ENCODE data around the gene TCF7L2.
"Not testable (repeated sequence)": the region's sequence is repeated elsewhere in the genome, so short reads cannot be mapped to it uniquely, and the experiment has no call there.

TCF7L2 gene

GRCh38 chr10:113047963-113048781 lies 98.1 kb downstream of the TCF7L2 start:
- DNase-seq = no peak

GRCh38 chr10:113049881-113050280 lies 99.8 kb downstream of the TCF7L2 start:
- no peak for DNase-seq

GRCh38 chr10:113052076-113052830 lies 102.2 kb downstream of the TCF7L2 start:
- DNase-seq = no peak

- no peak for DNase-seq
Observed at GRCh38 chr10:113053091-113053490, 103.0 kb downstream of the TCF7L2 start.

- no peak for DNase-seq
Observed at GRCh38 chr10:113053881-113054280, 103.8 kb downstream of the TCF7L2 start.

GRCh38 chr10:113055458-113055857 lies 105.4 kb downstream of the TCF7L2 start:
- no peak for DNase-seq

- DNase-seq = no peak
Observed at GRCh38 chr10:113056030-113056429, 106.0 kb downstream of the TCF7L2 start.

- no peak for DNase-seq
Observed at GRCh38 chr10:113056441-113057021, 106.5 kb downstream of the TCF7L2 start.

GRCh38 chr10:113057948-113058522 lies 108.0 kb downstream of the TCF7L2 start:
- no peak for DNase-seq

GRCh38 chr10:113058523-113059370 lies 108.7 kb downstream of the TCF7L2 start:
- DNase-seq = no peak

GRCh38 chr10:113059371-113059780 lies 109.3 kb downstream of the TCF7L2 start:
- DNase-seq = peak; percentile 54

GRCh38 chr10:113060201-113061053 lies 110.4 kb downstream of the TCF7L2 start:
- DNase-seq = no peak

GRCh38 chr10:113061054-113061430 lies 111.0 kb downstream of the TCF7L2 start:
- no peak for DNase-seq

- DNase-seq = no peak
Observed at GRCh38 chr10:113061557-113061956, 111.5 kb downstream of the TCF7L2 start.

- no peak for DNase-seq
Observed at GRCh38 chr10:113063043-113063967, 113.3 kb downstream of the TCF7L2 start.

- DNase-seq = no peak
Observed at GRCh38 chr10:113064039-113064438, 114.0 kb downstream of the TCF7L2 start.

- DNase-seq = not testable (repeated sequence)
Observed at GRCh38 chr10:113066120-113066519, 116.1 kb downstream of the TCF7L2 start.

- peak; percentile 53 for DNase-seq
Observed at GRCh38 chr10:113066561-113067312, 116.7 kb downstream of the TCF7L2 start.

- DNase-seq = no peak
Observed at GRCh38 chr10:113067501-113067900, 117.5 kb downstream of the TCF7L2 start.
